WTC11 (cell line): ENCODE data around the gene ITSN1. TPM values are rescaled to one million over a fixed set of nuclear protein-coding genes. Genes with fewer than 3 reads are reported as not detected.
"Not testable (repeated sequence)": the region's sequence is repeated elsewhere in the genome, so short reads cannot be mapped to it uniquely, and the experiment has no call there.

Experiments
- ATAC-seq: fragments of 200-7000 bp; cut with Tn5 transposase; 2 replicates; pipeline ENCODE4 v1.10.0; 2021; ENCODE audit warnings: mild to moderate bottlenecking, moderate library complexity
- CTCF ChIA-PET: fragments of 300-600 bp; sonication (Branson Sonifier 250); formaldehyde crosslinking; loops from one replicate; lab custom pipeline; 2021; ENCODE audit warnings: antibody characterized with exemption; lab: Charles Lee
- POLR2A ChIA-PET: fragments of 350-600 bp; sonication (Branson Sonifier 250); formaldehyde crosslinking; loops from one replicate; lab custom pipeline; 2021; ENCODE audit warnings: antibody characterized with exemption; lab: Charles Lee
- DNase-seq: peaks from one replicate; pipeline ENCODE4 v3.0.0; 2021; ENCODE audit warnings: low spot score
- H3K27ac Mint-ChIP-seq: 2 replicates; pipeline ENCODE4 v1.8.0; 2021; ENCODE audit warnings: mixed read lengths
- H3K27me3 Mint-ChIP-seq: 2 replicates; pipeline ENCODE4 v1.8.0; 2021; ENCODE audit warnings: low read depth, mild to moderate bottlenecking, moderate library complexity, mixed read lengths
- H3K36me3 Mint-ChIP-seq: 2 replicates; pipeline ENCODE4 v1.8.0; 2021; ENCODE audit warnings: mixed read lengths
- H3K4me1 Mint-ChIP-seq: 2 replicates; pipeline ENCODE4 v1.8.0; 2022; ENCODE audit warnings: mixed read lengths
- H3K4me3 Mint-ChIP-seq: 2 replicates; pipeline ENCODE4 v1.8.0; 2021; ENCODE audit warnings: mild to moderate bottlenecking, moderate library complexity, mixed read lengths
- H3K9me3 Mint-ChIP-seq: 2 replicates; pipeline ENCODE4 v1.8.0; 2021; ENCODE audit warnings: mixed read lengths
- ATF1 ChIP-seq: sonication (generic); formaldehyde crosslinking; IDR thresholded peaks from 2 replicates; pipeline ENCODE4 v1.8.1; 2023; ENCODE audit warnings: mild to moderate bottlenecking, moderate library complexity, missing genetic modification reagents
- ERG ChIP-seq: fragments of 250-450 bp; sonication (Bioruptor Pico); IDR thresholded peaks from 2 replicates; pipeline ENCODE4 v1.8.0; 2021; ENCODE audit warnings: mild to moderate bottlenecking
- ESRRA ChIP-seq: sonication (generic); formaldehyde crosslinking; IDR thresholded peaks from 2 replicates; pipeline ENCODE4 v1.8.1; 2022; ENCODE audit warnings: mild to moderate bottlenecking, missing genetic modification reagents, borderline replicate concordance
- FOXJ3 ChIP-seq: sonication (generic); formaldehyde crosslinking; IDR thresholded peaks from 2 replicates; pipeline ENCODE4 v1.9.0; 2021; ENCODE audit warnings: missing genetic modification reagents, mild to moderate bottlenecking, borderline replicate concordance
- FOXK1 ChIP-seq: sonication (generic); formaldehyde crosslinking; IDR thresholded peaks from 2 replicates; pipeline ENCODE4 v1.8.0; 2022; ENCODE audit warnings: mild to moderate bottlenecking, moderate library complexity, missing genetic modification reagents
- GRHL2 ChIP-seq: fragments of 250-450 bp; sonication (Bioruptor Pico); IDR thresholded peaks from 2 replicates; pipeline ENCODE4 v1.8.0; 2022; ENCODE audit warnings: mild to moderate bottlenecking, moderate library complexity; ENCODE audit not compliant: insufficient replicate concordance, severe bottlenecking
- GTF2I ChIP-seq: fragments of 250-450 bp; sonication (Bioruptor Pico); conservative IDR thresholded peaks from 2 replicates; pipeline ENCODE4 v1.4.0; 2021; ENCODE audit warnings: mild to moderate bottlenecking
- JAZF1 ChIP-seq: fragments of 250-450 bp; sonication (Bioruptor Pico); IDR thresholded peaks from 2 replicates; pipeline ENCODE4 v1.9.0; 2021; ENCODE audit warnings: moderate library complexity, mild to moderate bottlenecking, inconsistent platforms
- JUN ChIP-seq: sonication (generic); formaldehyde crosslinking; IDR thresholded peaks from 2 replicates; pipeline ENCODE4 v1.8.0; 2023; ENCODE audit warnings: mild to moderate bottlenecking, missing genetic modification reagents
- MXD4 ChIP-seq: fragments of 250-450 bp; sonication (Bioruptor Pico); IDR thresholded peaks from 2 replicates; pipeline ENCODE4 v1.8.0; 2021; ENCODE audit warnings: mild to moderate bottlenecking, moderate library complexity, borderline replicate concordance
- PRDM15 ChIP-seq: sonication (generic); formaldehyde crosslinking; IDR thresholded peaks from 2 replicates; pipeline ENCODE4 v1.8.0; 2022; ENCODE audit warnings: missing genetic modification reagents
- STAT6 ChIP-seq: sonication (generic); formaldehyde crosslinking; conservative IDR thresholded peaks from 2 replicates; pipeline ENCODE4 v1.8.1; 2023; ENCODE audit warnings: mild to moderate bottlenecking, low read depth, missing genetic modification reagents, moderate library complexity
- TCF7 ChIP-seq: sonication (generic); formaldehyde crosslinking; IDR thresholded peaks from 2 replicates; pipeline ENCODE4 v1.8.0; 2022; ENCODE audit warnings: mild to moderate bottlenecking, low read depth, missing genetic modification reagents, moderate library complexity
- ZNF232 ChIP-seq: sonication (generic); formaldehyde crosslinking; IDR thresholded peaks from 2 replicates; pipeline ENCODE4 v1.8.0; 2022; ENCODE audit warnings: mild to moderate bottlenecking, missing genetic modification reagents
- ZNF423 ChIP-seq: fragments of 250-450 bp; sonication (Bioruptor Pico); IDR thresholded peaks from 2 replicates; pipeline ENCODE4 v2.1.2; 2022; ENCODE audit warnings: mild to moderate bottlenecking, moderate library complexity
- total RNA-seq: library from RNA; stranded (reverse); gene quantifications from 3 replicates; pipeline ENCODE4 v1.2.3, GENCODE V29; 2021
- TF ChIP-seq, protein P1 (sequence below): sonication (generic); formaldehyde crosslinking; IDR thresholded peaks from 2 replicates; pipeline ENCODE4 v1.8.1; 2023; ENCODE audit warnings: mild to moderate bottlenecking, missing genetic modification reagents, moderate library complexity
- TF ChIP-seq, protein P2 (sequence below): sonication (generic); formaldehyde crosslinking; conservative IDR thresholded peaks from 2 replicates; pipeline ENCODE4 v1.8.1; 2022; ENCODE audit warnings: mild to moderate bottlenecking, missing genetic modification reagents
- TF ChIP-seq, protein P3 (sequence below): fragments of 250-450 bp; sonication (Bioruptor Pico); IDR thresholded peaks from 2 replicates; pipeline ENCODE4 v1.9.0; 2021; ENCODE audit warnings: moderate library complexity, mild to moderate bottlenecking, inconsistent platforms, borderline replicate concordance

Gene ITSN1
- total RNA-seq, 1 experiment from 2014 or later, result 69.6 TPM

- POLR2A ChIA-PET, result no interaction called here
These were observed 31.1 kb upstream of the ITSN1 start for GRCh38 chr21:33611006-33611744.

GRCh38 chr21:33617565-33617964 is 24.7 kb upstream of the ITSN1 start:
- H3K27me3 Mint-ChIP-seq, H3K4me3 Mint-ChIP-seq, ATAC-seq, POLR2A ChIA-PET, DNase-seq, H3K9me3 Mint-ChIP-seq: not testable (repeated sequence)
- H3K36me3 Mint-ChIP-seq, result peaks cover 35% of the 10 kb centered on the region
- H3K4me1 Mint-ChIP-seq, result peaks cover 16% of the 10 kb centered on the region
- CTCF ChIA-PET, result interaction anchor here (2.6 kb wide), 1 partner anchor 12 kb away, joined by 10 read pairs; no protein-coding TSS in a partner anchor
- peak overlapping the region; percentile 81; the same call in 1 of the 2 replicates for H3K27ac Mint-ChIP-seq

More at GRCh38 chr21:33611006-33611744, 31.1 kb upstream of the ITSN1 start:
- CTCF ChIA-PET, result no interaction called here
- Mint-ChIP-seq H3K36me3 (peaks cover 10% of the 10 kb centered on the region), H3K9me3 (no peaks in the 10 kb centered on the region), H3K4me3 (no peak overlapping the region), H3K4me1 (no peaks in the 10 kb centered on the region), H3K27ac (no peak overlapping the region), H3K27me3 (no peaks in the 10 kb centered on the region)
- DNase-seq, result no peak
- no peak for ATAC-seq
- no peak for TF ChIP-seq ERG (CRISPR knock-in tag)
- TF ChIP-seq, protein P1, sequence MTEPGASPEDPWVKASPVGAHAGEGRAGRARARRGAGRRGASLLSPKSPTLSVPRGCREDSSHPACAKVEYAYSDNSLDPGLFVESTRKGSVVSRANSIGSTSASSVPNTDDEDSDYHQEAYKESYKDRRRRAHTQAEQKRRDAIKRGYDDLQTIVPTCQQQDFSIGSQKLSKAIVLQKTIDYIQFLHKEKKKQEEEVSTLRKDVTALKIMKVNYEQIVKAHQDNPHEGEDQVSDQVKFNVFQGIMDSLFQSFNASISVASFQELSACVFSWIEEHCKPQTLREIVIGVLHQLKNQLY (CRISPR knock-in tag), result no peak
- TF ChIP-seq MXD4 (CRISPR knock-in tag), result no peak
- no peak for TF ChIP-seq JUN (CRISPR knock-in tag)
- no peak for TF ChIP-seq STAT6 (CRISPR knock-in tag)
- TF ChIP-seq ZNF423 (CRISPR knock-in tag), result no peak
- TF ChIP-seq, protein P2, sequence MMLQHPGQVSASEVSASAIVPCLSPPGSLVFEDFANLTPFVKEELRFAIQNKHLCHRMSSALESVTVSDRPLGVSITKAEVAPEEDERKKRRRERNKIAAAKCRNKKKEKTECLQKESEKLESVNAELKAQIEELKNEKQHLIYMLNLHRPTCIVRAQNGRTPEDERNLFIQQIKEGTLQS, result no peak
- TF ChIP-seq GRHL2 (CRISPR knock-in tag), result no peak
- TF ChIP-seq TCF7, result no peak
- TF ChIP-seq GTF2I (CRISPR knock-in tag), result no peak
- no peak for TF ChIP-seq ZNF232 (CRISPR knock-in tag)
- TF ChIP-seq FOXJ3 (CRISPR knock-in tag), result no peak
- no peak for TF ChIP-seq PRDM15 (CRISPR knock-in tag)
- no peak for TF ChIP-seq ESRRA
- TF ChIP-seq, protein P3, sequence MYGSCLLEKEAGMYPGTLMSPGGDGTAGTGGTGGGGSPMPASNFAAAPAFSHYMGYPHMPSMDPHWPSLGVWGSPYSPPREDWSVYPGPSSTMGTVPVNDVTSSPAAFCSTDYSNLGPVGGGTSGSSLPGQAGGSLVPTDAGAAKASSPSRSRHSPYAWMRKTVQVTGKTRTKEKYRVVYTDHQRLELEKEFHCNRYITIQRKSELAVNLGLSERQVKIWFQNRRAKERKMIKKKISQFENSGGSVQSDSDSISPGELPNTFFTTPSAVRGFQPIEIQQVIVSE (CRISPR knock-in tag), result no peak
- TF ChIP-seq JAZF1 (CRISPR knock-in tag), result no peak
- no peak for TF ChIP-seq ATF1 (CRISPR knock-in tag)
- no peak for TF ChIP-seq FOXK1 (CRISPR knock-in tag)
